Daoy (cell line): Measurements from ENCODE around the gene MED13L. TPM values are rescaled to one million over a fixed set of nuclear protein-coding genes. Genes with fewer than 3 reads are reported as not detected.

Experiments
- DNase-seq: peaks from one replicate; pipeline ENCODE4 v3.0.0-alpha.2; 2015; ENCODE audit warnings: low read depth
- total RNA-seq: library from RNA; depleted of rRNA; stranded (reverse); fragments of >200 nt; shearing (Covaris generic); gene quantifications from 2 replicates; pipeline ENCODE4 v1.2.3, GENCODE V29; 2014

The MED13L gene
- total RNA-seq, 1 experiment from 2014 or later, result 36.2 TPM

GRCh38 chr12:115944392-115944742, 333.1 kb downstream of the MED13L start:
- DNase-seq, result no peak

GRCh38 chr12:115943630-115944391, 333.7 kb downstream of the MED13L start:
- DNase-seq, result no peak

GRCh38 chr12:115943310-115943629, 334.2 kb downstream of the MED13L start:
- DNase-seq, result no peak

GRCh38 chr12:115942346-115942745, 335.1 kb downstream of the MED13L start:
- DNase-seq, result no peak

- DNase-seq, result peak; percentile 69
These were observed 336.1 kb downstream of the MED13L start for GRCh38 chr12:115941362-115941761.

- DNase-seq, result no peak
These were observed 338.6 kb downstream of the MED13L start for GRCh38 chr12:115938794-115939377.

- no peak for DNase-seq
These were observed 340.2 kb downstream of the MED13L start for GRCh38 chr12:115936997-115937916.

- no peak for DNase-seq
These were observed 342.6 kb downstream of the MED13L start for GRCh38 chr12:115934877-115935276.

GRCh38 chr12:115934046-115934445, 343.4 kb downstream of the MED13L start:
- DNase-seq, result no peak

GRCh38 chr12:115932066-115932465, 345.4 kb downstream of the MED13L start:
- no peak for DNase-seq

GRCh38 chr12:115930336-115930735, 347.2 kb downstream of the MED13L start:
- DNase-seq, result no peak

GRCh38 chr12:115926037-115926670, 351.3 kb downstream of the MED13L start:
- no peak for DNase-seq

- DNase-seq, result no peak
These were observed 353.6 kb downstream of the MED13L start for GRCh38 chr12:115923851-115924250.

- no peak for DNase-seq
These were observed 354.4 kb downstream of the MED13L start for GRCh38 chr12:115922952-115923564.

- DNase-seq, result no peak
These were observed 356.9 kb downstream of the MED13L start for GRCh38 chr12:115920395-115921183.

- DNase-seq, result no peak
These were observed 358.7 kb downstream of the MED13L start for GRCh38 chr12:115918763-115919162.

- peak; percentile 32 for DNase-seq
These were observed 360.4 kb downstream of the MED13L start for GRCh38 chr12:115916910-115917668.

- DNase-seq, result no peak
These were observed 363.4 kb downstream of the MED13L start for GRCh38 chr12:115914122-115914521.

- no peak for DNase-seq
These were observed 365.1 kb downstream of the MED13L start for GRCh38 chr12:115912440-115912839.

GRCh38 chr12:115911360-115911759, 366.1 kb downstream of the MED13L start:
- DNase-seq, result no peak
